Activated T-cell treated with anti-CD3 and anti-CD28 coated beads, Interleukin-2, amount 50 U/mL, for 1 hour (primary cell): ENCODE measurements around the gene SUPT20H.

ENCODE experiments used
- DNase-seq: peaks from one replicate; pipeline ENCODE4 v3.0.0-alpha.2; 2020

Gene SUPT20H

GRCh38 chr13:36998624-36999041, 60.9 kb downstream of the SUPT20H start:
- peak; percentile 42 for DNase-seq

GRCh38 chr13:36997716-36998427, 61.6 kb downstream of the SUPT20H start:
- no peak for DNase-seq

GRCh38 chr13:36992362-36992761, 67.1 kb downstream of the SUPT20H start:
- DNase-seq: no peak

GRCh38 chr13:36986462-36987240, 72.8 kb downstream of the SUPT20H start:
- no peak for DNase-seq

- no peak for DNase-seq
These were observed 78.2 kb downstream of the SUPT20H start for GRCh38 chr13:36981156-36981743.

- no peak for DNase-seq
These were observed 80.0 kb downstream of the SUPT20H start for GRCh38 chr13:36979361-36980050.

- no peak for DNase-seq
These were observed 84.3 kb downstream of the SUPT20H start for GRCh38 chr13:36975172-36975571.

- DNase-seq: no peak
These were observed 85.7 kb downstream of the SUPT20H start for GRCh38 chr13:36973621-36974295.

GRCh38 chr13:36973009-36973408, 86.5 kb downstream of the SUPT20H start:
- DNase-seq: no peak

GRCh38 chr13:36966404-36966803, 93.1 kb downstream of the SUPT20H start:
- DNase-seq: no peak

GRCh38 chr13:36965767-36966166, 93.7 kb downstream of the SUPT20H start:
- no peak for DNase-seq

GRCh38 chr13:36959456-36960116, 99.9 kb downstream of the SUPT20H start:
- DNase-seq: no peak
